ENCODE measurements around the gene OR52I2.

OR52I2 gene

DNA sequence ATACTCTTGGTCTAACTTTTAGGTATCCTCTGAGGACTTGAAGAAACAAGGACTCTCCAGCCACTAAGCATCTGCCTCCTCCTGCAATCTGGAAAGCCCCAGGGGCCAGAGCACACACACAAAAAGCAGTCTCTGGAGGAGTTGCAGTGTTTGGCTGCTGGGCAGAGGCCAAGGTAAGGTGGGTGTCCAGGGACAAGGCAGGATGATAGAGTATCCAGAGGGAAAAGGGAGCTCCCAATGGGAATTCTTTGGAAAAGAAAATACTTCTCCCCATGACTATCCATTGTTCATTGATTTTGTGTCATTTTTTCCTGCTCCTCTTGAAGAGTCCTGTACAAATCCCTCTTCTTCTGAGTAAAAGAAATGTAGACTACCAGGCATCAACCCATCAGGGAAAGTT, at the start of gene OR52I2:
Gene OR52I2, plus strand, starts transcription at position 301 of the 400 bp plus-strand sequence.
- Histone ChIP-seq H3K27me3 (replicated peaks; ENCODE audit: control insufficient read depth, insufficient read depth, low read length) (no peaks in the 10 kb centered on the region; the same call in 1 of the 2 replicates), H3K4me3 (replicated peaks; ENCODE audit: low read depth, low read length) (no peak within 1 kb of the TSS), H3K36me3 (ENCODE audit: control insufficient read depth, insufficient read depth, low read length) (no peaks in the 10 kb centered on the region)
- no peak for DNase-seq (ENCODE audit: extremely low read depth, insufficient read length)
- no peak for TF ChIP-seq CTCF (IDR thresholded peaks at IDR 0.05; ENCODE audit: insufficient read depth, low read length, poor library complexity, severe bottlenecking)

DNA sequence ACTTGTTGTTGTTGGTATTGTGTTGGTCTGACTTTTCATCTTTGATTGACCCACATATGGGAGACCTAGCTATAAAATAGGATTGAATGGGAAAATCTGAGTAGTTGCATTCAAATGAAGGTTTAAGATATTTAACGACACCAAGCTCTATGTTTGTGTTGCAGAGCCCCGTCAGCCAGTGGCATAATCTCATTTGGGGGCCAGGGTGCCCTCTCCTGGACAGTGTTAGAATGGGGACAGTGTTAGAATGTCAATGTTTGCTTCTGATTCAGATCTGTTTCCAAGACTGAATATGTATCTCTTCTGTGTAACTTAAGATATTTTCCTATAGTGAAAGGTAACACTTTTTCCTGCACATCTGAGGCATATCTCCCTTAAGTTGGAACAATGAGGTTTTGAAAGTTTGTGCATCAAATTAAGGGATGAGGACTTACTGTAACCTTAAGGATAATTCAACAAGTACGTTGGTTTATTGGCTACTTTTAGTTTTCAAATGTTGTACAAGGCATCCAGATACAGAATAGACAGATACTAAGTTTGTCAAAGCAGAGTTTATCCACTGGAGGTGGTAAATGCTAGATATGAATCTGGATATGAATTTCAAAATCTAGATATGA, 41.8 kb upstream of the OR52I2 start:
- Histone ChIP-seq H3K36me3 (ENCODE audit: control insufficient read depth, insufficient read depth, low read length) (no peaks in the 10 kb centered on the region), H3K27me3 (replicated peaks; ENCODE audit: control insufficient read depth, insufficient read depth, low read length) (no peaks in the 10 kb centered on the region), H3K4me3 (replicated peaks; ENCODE audit: low read depth, low read length) (no peak overlapping the region)
- no peak for DNase-seq (ENCODE audit: extremely low read depth, insufficient read length)
- peak; percentile 79 for TF ChIP-seq CTCF (IDR thresholded peaks at IDR 0.05; ENCODE audit: insufficient read depth, low read length, poor library complexity, severe bottlenecking)

GRCh38 chr11:4541071-4541470, 40.5 kb upstream of the OR52I2 start:
- Histone ChIP-seq H3K36me3 (ENCODE audit: control insufficient read depth, insufficient read depth, low read length) (no peaks in the 10 kb centered on the region), H3K4me3 (replicated peaks; ENCODE audit: low read depth, low read length) (no peak overlapping the region), H3K27me3 (replicated peaks; ENCODE audit: control insufficient read depth, insufficient read depth, low read length) (no peaks in the 10 kb centered on the region)
- TF ChIP-seq CTCF (IDR thresholded peaks at IDR 0.05; ENCODE audit: insufficient read depth, low read length, poor library complexity, severe bottlenecking), result no peak
- DNase-seq (ENCODE audit: extremely low read depth, insufficient read length), result no peak

DNA sequence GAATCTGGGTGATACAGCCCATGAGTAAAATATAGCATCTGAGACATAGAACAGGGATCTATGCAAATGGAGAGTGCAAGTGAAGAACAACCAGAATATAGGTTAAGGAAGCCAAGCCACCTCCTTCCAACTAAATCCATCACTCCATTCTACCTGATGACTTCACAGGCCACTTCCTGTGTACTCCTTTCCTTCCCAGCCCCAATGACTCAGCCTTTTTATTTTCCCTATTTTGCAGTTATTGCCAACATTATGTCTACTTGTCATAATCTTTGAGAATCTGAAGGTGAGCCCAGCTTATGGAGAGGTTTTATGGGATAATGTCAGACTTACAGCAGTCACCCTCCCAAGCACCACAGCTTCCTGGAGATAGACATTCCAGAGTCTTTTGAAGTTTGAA, 38.0 kb upstream of the OR52I2 start:
- H3K36me3 ChIP-seq (ENCODE audit: control insufficient read depth, insufficient read depth, low read length), result no peaks in the 10 kb centered on the region
- TF ChIP-seq CTCF (IDR thresholded peaks at IDR 0.05; ENCODE audit: insufficient read depth, low read length, poor library complexity, severe bottlenecking), result no peak
- no peaks in the 10 kb centered on the region; the same call in 1 of the 2 replicates for H3K27me3 ChIP-seq (replicated peaks; ENCODE audit: control insufficient read depth, insufficient read depth, low read length)
- DNase-seq (ENCODE audit: extremely low read depth, insufficient read length), result no peak
- no peak overlapping the region for H3K4me3 ChIP-seq (replicated peaks; ENCODE audit: low read depth, low read length)

- no peak for TF ChIP-seq CTCF (IDR thresholded peaks at IDR 0.05; ENCODE audit: insufficient read depth, low read length, poor library complexity, severe bottlenecking)
- no peak for DNase-seq (ENCODE audit: extremely low read depth, insufficient read length)
- no peaks in the 10 kb centered on the region for H3K36me3 ChIP-seq (ENCODE audit: control insufficient read depth, insufficient read depth, low read length)
- no peak within 1 kb of the TSS for H3K4me3 ChIP-seq (replicated peaks; ENCODE audit: low read depth, low read length)
- no peaks in the 10 kb centered on the region; the same call in 1 of the 2 replicates for H3K27me3 ChIP-seq (replicated peaks; ENCODE audit: control insufficient read depth, insufficient read depth, low read length)
Observed at GRCh38 chr11:4544891-4545290, 36.7 kb upstream of the OR52I2 start, which contains the start of gene OR52M1. Gene OR52M1 (plus strand): TSS chr11:4545191. CDS start chr11:4545191, 0 bp downstream.
